HEK293T (cell line): Measurements from ENCODE around the gene SEMA6A.
A peak's percentile ranks its signal among the peaks of the same experiment; 100 is the strongest.

Experiments
- CTCF ChIA-PET: fragments of 350-600 bp; formaldehyde crosslinking; extraction: SDS; loops from one replicate; lab custom pipeline; 2021; ENCODE audit warnings: antibody characterized with exemption, inconsistent platforms; lab: Yijun Ruan, JAX
- POLR2A ChIA-PET: fragments of 350-600 bp; formaldehyde crosslinking; extraction: SDS; loops from one replicate; lab custom pipeline; 2020; ENCODE audit warnings: antibody characterized with exemption, inconsistent platforms; lab: Yijun Ruan, JAX
- DNase-seq: peaks from one replicate; pipeline ENCODE4 v3.0.0; 2012; ENCODE audit warnings: mixed read lengths; ENCODE audit errors: extremely low spot score
- ARNT ChIP-seq: fragments of 450-650 bp; IDR thresholded peaks from 2 replicates; pipeline ENCODE4 v1.6.1; 2017; ENCODE audit warnings: mild to moderate bottlenecking
- BHLHE40 ChIP-seq: fragments of 450-650 bp; IDR thresholded peaks from 2 replicates; pipeline ENCODE4 v1.6.1; 2016; ENCODE audit warnings: mild to moderate bottlenecking, moderate library complexity, borderline replicate concordance
- CTBP1 ChIP-seq: fragments of 450-650 bp; IDR thresholded peaks from 2 replicates; pipeline ENCODE4 v1.6.1; 2016; ENCODE audit warnings: borderline replicate concordance
- ELF4 ChIP-seq: fragments of 450-650 bp; IDR thresholded peaks from 2 replicates; pipeline ENCODE4 v1.6.1; 2017; ENCODE audit warnings: antibody characterized with exemption
- FOXA1 ChIP-seq: fragments of 450-650 bp; IDR thresholded peaks from 2 replicates; pipeline ENCODE4 v1.6.1; 2016; ENCODE audit warnings: mild to moderate bottlenecking
- FOXK2 ChIP-seq: fragments of 450-650 bp; IDR thresholded peaks from 2 replicates; pipeline ENCODE4 v1.6.1; 2016; ENCODE audit warnings: mild to moderate bottlenecking
- FOXM1 ChIP-seq: fragments of 450-650 bp; IDR thresholded peaks from 2 replicates; pipeline ENCODE4 v1.6.1; 2017; ENCODE audit warnings: mild to moderate bottlenecking, borderline replicate concordance
- HDGF ChIP-seq: fragments of 450-650 bp; IDR thresholded peaks from 2 replicates; pipeline ENCODE4 v1.6.1; 2017; ENCODE audit warnings: antibody characterized with exemption, borderline replicate concordance
- L3MBTL2 ChIP-seq: fragments of 450-650 bp; conservative IDR thresholded peaks from 2 replicates; pipeline ENCODE4 v1.6.1; 2016; ENCODE audit warnings: mild to moderate bottlenecking
- LEF1 ChIP-seq: fragments of 450-650 bp; IDR thresholded peaks from 2 replicates; pipeline ENCODE4 v1.6.1; 2017; ENCODE audit warnings: mild to moderate bottlenecking, borderline replicate concordance
- NFRKB ChIP-seq: fragments of 450-650 bp; IDR thresholded peaks from 2 replicates; pipeline ENCODE4 v1.6.1; 2016; ENCODE audit warnings: mild to moderate bottlenecking, moderate library complexity
- PKNOX1 ChIP-seq: fragments of 450-650 bp; IDR thresholded peaks from 2 replicates; pipeline ENCODE4 v1.6.1; 2016
- SP1 ChIP-seq: fragments of 450-650 bp; IDR thresholded peaks from 2 replicates; pipeline ENCODE4 v1.6.1; 2017
- SUZ12 ChIP-seq: fragments of 450-650 bp; IDR thresholded peaks from 2 replicates; pipeline ENCODE4 v1.6.1; 2016; ENCODE audit warnings: mild to moderate bottlenecking
- TARDBP ChIP-seq: fragments of 450-650 bp; IDR thresholded peaks from 2 replicates; pipeline ENCODE4 v1.6.1; 2016
- ZNF384 ChIP-seq: fragments of 450-650 bp; IDR thresholded peaks from 2 replicates; pipeline ENCODE4 v1.6.1; 2016

SEMA6A gene

DNA sequence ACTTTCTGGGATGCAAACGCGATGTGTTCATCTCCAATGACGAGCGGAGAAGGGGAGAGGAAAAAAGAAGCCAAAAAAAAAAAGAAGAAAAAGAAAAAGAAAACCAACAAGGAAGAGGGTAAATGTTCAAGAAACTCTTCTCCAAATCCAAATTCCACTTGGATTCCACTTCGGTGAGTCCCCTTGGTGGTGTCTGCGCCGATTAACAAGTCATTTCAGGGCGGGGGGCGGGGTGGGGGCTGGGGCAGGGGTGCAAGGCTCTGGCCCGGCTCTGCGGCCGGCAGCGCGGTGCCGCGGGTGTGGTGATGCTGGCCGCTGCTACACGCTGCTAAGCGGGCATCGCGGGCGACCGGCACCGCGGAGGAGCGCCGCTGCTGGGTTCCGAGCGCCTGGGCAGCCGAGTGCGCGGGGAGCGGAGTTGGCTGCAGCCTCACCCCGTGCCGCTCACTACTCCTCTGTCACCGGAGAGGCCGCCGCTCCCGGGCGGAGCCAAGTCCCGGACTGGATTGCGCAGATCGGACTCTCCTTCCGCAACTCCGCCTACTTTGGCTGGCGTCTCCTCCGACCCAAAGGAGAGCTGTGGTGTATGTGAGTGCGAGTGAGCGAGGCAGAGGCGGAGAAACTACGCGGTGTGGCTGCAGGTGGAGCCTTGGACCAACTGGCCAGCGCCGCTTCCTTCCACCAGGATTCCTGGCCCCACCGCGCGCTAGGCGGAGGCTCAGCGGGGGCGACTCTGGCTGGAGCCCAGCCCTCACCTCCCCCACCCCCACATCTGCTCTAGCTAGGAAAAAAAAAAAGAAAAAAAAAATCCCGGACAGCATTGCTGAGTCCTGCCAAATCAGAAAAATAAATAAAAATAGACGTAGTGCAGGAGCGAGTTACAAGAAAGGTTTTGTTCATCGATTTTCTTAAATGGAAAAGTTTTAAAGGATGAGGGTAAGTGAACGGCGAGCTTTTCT is at the start of gene SEMA6A:
SEMA6A (minus strand) TSS at position 457 of the 959 bp plus-strand sequence. CDS start 69,879 bp downstream, outside the sequence.
- POLR2A ChIA-PET, result interaction anchor here (0.6 to 2.5 kb wide), 21 partner anchors 10 to 376 kb away, joined by 3 to 12 read pairs (median 3); no protein-coding TSS in a partner anchor
- CTCF ChIA-PET, result interaction anchor here (0.8 to 1.6 kb wide), 2 partner anchors 10 to 373 kb away, joined by 4 read pairs; no protein-coding TSS in a partner anchor
- peak; percentile 83 for DNase-seq
- TF ChIP-seq CTBP1 (peak; percentile 8; the same call in 1 of the 2 replicates), FOXK2 (no peak), ZNF384 (peak; percentile 97), HDGF (no peak), ELF4 (0 out of 2 replicates have a peak, but pooled peaks have one; percentile 16), PKNOX1 (peak; percentile 46; the same call in 1 of the 2 replicates), L3MBTL2 (peak; percentile 5; the same call in 1 of the 2 replicates), LEF1 (no peak), BHLHE40 (no peak)

DNA sequence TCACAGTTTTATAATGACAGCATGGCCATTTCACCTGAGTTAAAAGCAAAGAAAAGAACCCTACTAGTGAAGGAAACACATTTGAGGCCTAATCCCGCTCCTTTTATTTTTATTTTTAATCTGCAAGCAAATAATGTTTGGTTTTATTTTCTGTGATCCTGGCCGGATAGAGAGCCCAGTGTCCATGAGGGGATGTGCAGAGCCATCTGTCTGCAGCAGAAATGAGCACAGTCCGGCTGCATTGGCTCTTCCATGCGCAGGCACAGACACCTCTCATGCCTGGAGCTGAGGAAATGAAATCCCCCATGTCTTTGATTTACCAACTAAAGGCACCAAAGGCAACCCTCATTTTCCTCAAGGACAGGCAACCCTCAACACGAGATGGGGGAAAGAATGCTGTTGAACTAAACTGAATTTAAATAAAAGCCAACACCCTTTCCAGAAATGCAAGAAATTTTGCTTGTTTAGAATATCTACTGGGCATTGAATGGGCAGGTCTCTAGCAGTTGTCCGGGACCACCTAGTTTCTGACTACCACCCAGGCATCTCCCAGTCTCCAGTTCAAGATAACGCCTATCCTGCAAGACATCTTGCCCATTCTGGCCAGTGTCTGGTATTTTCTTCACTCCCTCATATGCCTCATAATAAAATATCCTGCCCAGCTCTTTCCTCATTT is 47.9 kb upstream of the SEMA6A start:
- no peak for DNase-seq
- no peak for TF ChIP-seq TARDBP
- no peak for TF ChIP-seq CTBP1
- no peak for TF ChIP-seq HDGF
- TF ChIP-seq FOXM1, result no peak
- no peak for TF ChIP-seq FOXK2
- TF ChIP-seq PKNOX1, result no peak
- no peak for TF ChIP-seq FOXA1
- TF ChIP-seq ZNF384, result no peak
- TF ChIP-seq SP1, result no peak
- ChIA-PET CTCF (interaction anchor here (1.0 kb wide), 1 partner anchor 10 kb away, joined by 5 read pairs; no protein-coding TSS in a partner anchor), POLR2A (no interaction called here)

DNA sequence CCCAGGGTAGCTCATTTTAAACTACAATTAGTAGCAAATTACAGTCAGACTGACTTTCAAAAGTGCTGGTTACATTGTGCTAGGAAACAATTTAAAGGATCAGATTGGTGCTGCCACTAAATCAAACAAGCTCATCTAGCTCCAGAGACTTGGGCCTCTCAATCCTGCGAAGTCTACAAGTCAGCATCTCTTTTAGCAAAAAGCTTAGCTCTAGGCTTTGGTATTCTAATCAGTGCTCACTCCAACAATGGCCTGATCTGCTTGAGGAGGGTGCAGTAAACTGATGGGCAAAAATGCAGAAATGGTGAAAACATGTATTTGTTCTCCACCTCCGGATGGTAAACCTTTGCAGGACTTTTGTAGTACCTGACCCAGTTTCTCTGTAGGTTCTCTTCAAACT is 47.0 kb upstream of the SEMA6A start:
- POLR2A ChIA-PET, result no interaction called here
- CTCF ChIA-PET, result interaction anchor here (1.0 kb wide), 1 partner anchor 11 kb away, joined by 5 read pairs; no protein-coding TSS in a partner anchor
- no peak for TF ChIP-seq ARNT
- no peak for TF ChIP-seq FOXM1
- no peak for TF ChIP-seq ELF4
- TF ChIP-seq FOXA1, result no peak
- no peak for TF ChIP-seq SUZ12
- no peak for TF ChIP-seq PKNOX1
- TF ChIP-seq CTBP1, result no peak
- no peak for TF ChIP-seq ZNF384
- no peak for TF ChIP-seq NFRKB
- no peak for DNase-seq

DNA sequence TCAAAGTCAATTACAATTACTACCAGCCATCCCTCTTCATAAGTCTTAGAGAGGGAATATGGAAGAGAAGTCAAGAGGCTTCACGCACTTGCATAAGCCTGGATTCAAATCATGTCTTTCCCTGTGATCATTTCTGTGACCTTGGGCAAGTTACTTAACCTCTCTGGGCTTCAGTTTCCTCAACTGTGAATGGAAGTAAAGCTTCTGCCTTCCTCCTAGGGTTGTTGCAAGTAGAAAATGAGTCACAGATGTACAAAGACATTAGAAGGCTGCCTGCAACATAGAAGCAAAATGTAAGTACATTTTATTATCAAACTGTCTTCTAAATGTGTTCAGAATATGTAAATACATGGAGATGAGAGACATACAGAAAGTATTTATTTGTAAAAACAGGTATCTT is 42.3 kb upstream of the SEMA6A start:
- ChIA-PET POLR2A (no interaction called here), CTCF (interaction anchor here (0.6 kb wide), 1 partner anchor 246 kb away, joined by 5 read pairs; no protein-coding TSS in a partner anchor)
- no peak for TF ChIP-seq HDGF
- no peak for TF ChIP-seq BHLHE40
- no peak for TF ChIP-seq CTBP1
- no peak for TF ChIP-seq ZNF384
- no peak for TF ChIP-seq FOXM1
- TF ChIP-seq TARDBP, result no peak
- no peak for TF ChIP-seq FOXA1
- DNase-seq, result no peak

GRCh38 chr5:116614603-116614920 is 39.9 kb upstream of the SEMA6A start:
- ChIA-PET POLR2A (no interaction called here), CTCF (interaction anchor here (1.0 kb wide), 1 partner anchor 14 kb away, joined by 3 read pairs; no protein-coding TSS in a partner anchor)
- no peak for DNase-seq
- TF ChIP-seq ELF4, result no peak
- TF ChIP-seq BHLHE40, result no peak
- TF ChIP-seq NFRKB, result no peak
- no peak for TF ChIP-seq ARNT
- TF ChIP-seq CTBP1, result no peak
- no peak for TF ChIP-seq PKNOX1
- TF ChIP-seq ZNF384, result no peak
- TF ChIP-seq FOXM1, result no peak
- no peak for TF ChIP-seq L3MBTL2
- no peak for TF ChIP-seq HDGF
- no peak for TF ChIP-seq SUZ12
- no peak for TF ChIP-seq FOXK2
- no peak for TF ChIP-seq SP1
- TF ChIP-seq FOXA1, result no peak
- TF ChIP-seq TARDBP, result no peak
- TF ChIP-seq LEF1, result no peak
